NCI-H187 treated with DMSO at 0.1 percent for 48 hours (cell line): Measurements from ENCODE around the gene DUS4L.

Experiments
- DNase-seq: peaks from one replicate; lab custom pipeline; 2025; lab: John Stamatoyannopoulos, UW

The DUS4L gene

DNA sequence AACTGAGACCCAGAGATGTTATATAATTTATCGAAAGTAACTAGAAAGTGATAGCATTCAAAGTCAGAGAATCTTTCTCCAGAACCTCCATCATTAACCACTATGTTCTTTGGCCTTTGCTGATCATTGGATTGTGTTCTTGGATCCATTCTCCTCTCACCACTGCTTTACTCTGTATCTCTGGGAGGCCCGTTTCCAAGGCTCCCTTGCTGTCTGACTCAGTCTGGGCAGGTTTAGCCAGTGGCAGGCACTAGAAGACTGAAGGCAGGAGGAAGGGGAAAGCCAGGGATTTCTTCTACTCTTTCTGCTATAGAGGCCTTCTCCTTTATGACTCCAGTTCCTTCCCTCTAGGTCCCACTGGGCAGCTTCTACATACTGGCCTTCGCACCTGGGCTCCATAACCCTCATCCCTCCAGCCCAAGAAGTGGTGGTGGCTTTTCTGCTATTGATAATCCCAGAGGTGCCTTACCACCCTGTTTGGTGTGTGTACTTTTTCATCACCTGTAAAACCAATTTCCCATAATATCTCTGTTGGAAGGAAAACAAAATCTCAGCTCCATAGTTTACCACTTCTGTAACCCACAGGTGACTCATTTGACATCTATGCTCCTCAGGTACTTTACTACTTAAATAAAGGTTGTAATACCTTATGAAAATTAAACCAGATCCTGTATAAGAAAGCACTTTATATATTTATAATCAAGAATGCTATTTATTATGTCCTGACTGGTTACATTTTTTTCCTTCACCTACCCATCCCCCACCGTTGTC lies 52.3 kb downstream of the DUS4L start:
- no peak for DNase-seq

DNA sequence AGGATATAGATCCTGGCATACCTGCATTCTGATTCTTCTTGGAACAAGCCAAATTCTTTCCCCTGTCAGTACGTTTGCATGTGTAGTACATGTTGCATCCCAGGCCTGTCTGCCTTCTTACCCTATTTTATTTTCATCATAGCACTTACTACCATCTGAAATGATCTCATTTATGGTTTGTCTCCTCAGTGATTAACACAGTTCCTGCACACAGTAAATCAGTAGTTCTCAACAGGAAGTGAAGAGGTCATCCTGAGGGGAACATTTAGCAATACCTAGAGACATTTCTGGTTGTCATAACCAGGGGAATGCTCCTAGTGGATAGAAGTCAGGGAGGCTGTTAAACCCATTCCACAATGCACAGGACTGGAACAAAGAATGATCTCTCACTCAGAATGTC lies 58.7 kb downstream of the DUS4L start:
- no peak for DNase-seq

DNA sequence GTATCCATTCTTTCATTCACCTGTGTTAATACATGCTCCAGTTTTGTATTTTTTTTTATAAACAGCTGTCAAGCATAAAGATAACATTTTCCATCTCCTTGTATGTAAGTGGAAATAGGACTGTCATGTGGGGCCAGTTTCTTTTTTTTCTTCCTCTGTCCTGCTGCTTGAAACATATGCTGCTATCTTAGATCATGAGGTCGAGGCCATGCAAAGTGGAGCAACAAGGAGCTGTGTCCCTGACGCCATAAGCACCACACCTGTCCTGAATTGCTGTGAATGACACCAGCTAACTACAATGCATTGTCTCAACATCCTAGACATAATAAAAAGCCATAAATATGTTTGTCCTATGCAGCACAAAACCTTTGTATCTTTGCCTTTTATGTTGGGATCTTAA lies 59.1 kb downstream of the DUS4L start:
- no peak for DNase-seq

DNA sequence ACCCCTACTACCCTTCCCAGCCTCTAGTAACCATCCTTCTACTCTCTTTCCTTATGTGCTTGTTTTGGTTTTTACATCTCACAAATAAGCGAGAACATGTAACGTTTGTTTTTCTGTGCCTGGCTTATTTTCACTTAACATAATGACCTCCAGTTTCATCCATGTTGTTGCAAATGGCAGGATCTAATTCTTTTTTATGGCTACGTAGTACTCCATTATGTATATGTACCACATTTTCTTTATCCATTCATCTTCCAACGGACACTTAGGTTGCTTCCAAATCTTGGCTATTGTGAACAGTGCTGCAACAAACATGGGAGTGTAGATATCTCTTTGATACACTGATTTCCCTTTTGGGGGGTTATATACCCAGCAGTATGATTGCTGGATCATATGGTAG lies 63.2 kb downstream of the DUS4L start:
- no peak for DNase-seq
